IMR-90 (cell line): Measurements from ENCODE around the gene GLE1. TPM values are rescaled to one million over a fixed set of nuclear protein-coding genes. Genes with fewer than 3 reads are reported as not detected.

Experiments used
- ATAC-seq: fragments of 200-7000 bp; cut with Tn5 transposase; 2 replicates; pipeline ENCODE4 v1.9.1; 2020; ENCODE audit warnings: low read depth, mild to moderate bottlenecking, moderate library complexity
- BruUV-seq: library from RNA; stranded (reverse); fragments of 400-500 nt; replicated peaks from 2 replicates; lab custom pipeline; 2021; lab: Mats Ljungman, UMichigan
- CTCF ChIA-PET: fragments of 300-600 bp; formaldehyde crosslinking; extraction: SDS; loops from one replicate; lab custom pipeline; 2021; ENCODE audit warnings: antibody characterized with exemption; lab: Yijun Ruan, JAX
- POLR2A ChIA-PET: fragments of 300-600 bp; sonication (Branson Sonifier 250); formaldehyde crosslinking; loops from one replicate; lab custom pipeline; 2022; ENCODE audit warnings: antibody characterized with exemption; ENCODE audit not compliant: unreplicated experiment; lab: Charles Lee
- DNase-seq: peaks from one replicate; pipeline ENCODE4 v3.0.0; 2013
- H2AFZ ChIP-seq: replicated peaks from 2 replicates; pipeline ENCODE3; 2013; ENCODE audit warnings: low read length, mild to moderate bottlenecking; ENCODE audit not compliant: poor library complexity
- H2AK5ac ChIP-seq: 2 replicates; pipeline ENCODE4 v1.6.1; 2013; ENCODE audit warnings: low read depth, low read length, inconsistent platforms
- H2AK9ac ChIP-seq: replicated peaks from 2 replicates; pipeline ENCODE3; 2013; ENCODE audit warnings: mild to moderate bottlenecking, low read depth, low read length, moderate library complexity; ENCODE audit not compliant: poor library complexity
- H2BK120ac ChIP-seq: 2 replicates; pipeline ENCODE4 v1.6.1; 2013; ENCODE audit warnings: low read depth, low read length, inconsistent platforms
- H2BK15ac ChIP-seq: 3 replicates; pipeline ENCODE4 v1.6.1; 2013; ENCODE audit warnings: low read depth, low read length, inconsistent platforms
- H2BK20ac ChIP-seq: 2 replicates; pipeline ENCODE4 v1.6.1; 2013; ENCODE audit warnings: low read depth, mild to moderate bottlenecking, inconsistent platforms, low read length, moderate library complexity
- H2BK5ac ChIP-seq: 2 replicates; pipeline ENCODE4 v1.6.1; 2013; ENCODE audit warnings: mild to moderate bottlenecking, low read depth, low read length, inconsistent platforms; ENCODE audit not compliant: poor library complexity, severe bottlenecking
- H3K14ac ChIP-seq: replicated peaks from 2 replicates; pipeline ENCODE4 v1.6.1; 2013; ENCODE audit warnings: low read depth, low read length, inconsistent platforms
- H3K18ac ChIP-seq: 2 replicates; pipeline ENCODE4 v1.6.1; 2013; ENCODE audit warnings: low read depth, low read length, control low read depth
- H3K23ac ChIP-seq: 2 replicates; pipeline ENCODE4 v1.6.1; 2013; ENCODE audit warnings: low read depth, low read length, inconsistent platforms
- H3K27ac ChIP-seq: 2 replicates; pipeline ENCODE4 v1.5.1; 2013; ENCODE audit warnings: mild to moderate bottlenecking, control low read depth, low read length; ENCODE audit not compliant: insufficient read depth
- H3K27me3 ChIP-seq: 2 replicates; pipeline ENCODE4 v1.6.1; 2013; ENCODE audit warnings: low read length; ENCODE audit not compliant: control insufficient read depth, insufficient read depth
- H3K36me3 ChIP-seq: 2 replicates; pipeline ENCODE4 v1.6.1; 2013; ENCODE audit warnings: low read length, mixed read lengths; ENCODE audit not compliant: control insufficient read depth, insufficient read depth
- H3K4ac ChIP-seq: 2 replicates; pipeline ENCODE4 v1.6.1; 2013; ENCODE audit warnings: low read depth, low read length, inconsistent platforms
- H3K4me1 ChIP-seq: 2 replicates; pipeline ENCODE4 v1.6.1; 2013; ENCODE audit warnings: low read length, mixed read lengths; ENCODE audit not compliant: control insufficient read depth, insufficient read depth
- H3K4me2 ChIP-seq: 2 replicates; pipeline ENCODE4 v1.6.1; 2013; ENCODE audit warnings: low read depth, mild to moderate bottlenecking, control low read depth, low read length, moderate library complexity
- H3K4me3 ChIP-seq: 2 replicates; pipeline ENCODE4 v1.5.1; 2013; ENCODE audit warnings: low read depth, mild to moderate bottlenecking, control low read depth, low read length, moderate library complexity; ENCODE audit not compliant: insufficient read depth
- H3K56ac ChIP-seq: 2 replicates; pipeline ENCODE4 v1.6.1; 2013; ENCODE audit warnings: low read length, inconsistent platforms; ENCODE audit not compliant: insufficient read depth; ENCODE audit errors: extremely low read depth
- H3K79me1 ChIP-seq, 2 experiments: 2 replicates each; pipeline ENCODE4 v1.6.1; 2013; ENCODE audit warnings: low read length in 2 of 2, inconsistent platforms in 1 of 2, low read depth in 1 of 2
- H3K9ac ChIP-seq: 2 replicates; pipeline ENCODE4 v1.6.1; 2013; ENCODE audit warnings: low read depth, low read length, control low read depth
- H3K9me1 ChIP-seq: 2 replicates; pipeline ENCODE4 v1.6.1; 2013; ENCODE audit warnings: low read length, inconsistent platforms; ENCODE audit not compliant: insufficient read depth
- H3K9me3 ChIP-seq: 2 replicates; pipeline ENCODE4 v1.6.1; 2013; ENCODE audit warnings: low read length; ENCODE audit not compliant: control insufficient read depth, insufficient read depth
- H4K20me1 ChIP-seq: 2 replicates; pipeline ENCODE4 v1.6.1; 2013; ENCODE audit warnings: low read length, inconsistent platforms; ENCODE audit not compliant: insufficient read depth
- H4K5ac ChIP-seq: 2 replicates; pipeline ENCODE4 v1.6.1; 2013; ENCODE audit warnings: mild to moderate bottlenecking, low read depth, low read length, control low read depth
- H4K8ac ChIP-seq, 2 experiments: 2 replicates each; pipeline ENCODE4 v1.6.1; 2013; ENCODE audit warnings: low read depth in 2 of 2, low read length in 2 of 2, control low read depth in 1 of 2, inconsistent platforms in 1 of 2
- H4K91ac ChIP-seq: 2 replicates; pipeline ENCODE4 v1.6.1; 2013; ENCODE audit warnings: low read depth, low read length, inconsistent platforms; ENCODE audit not compliant: insufficient read depth
- BHLHE40 ChIP-seq: fragments of 150-350 bp; IDR thresholded peaks from 2 replicates; pipeline ENCODE4 v1.6.1; 2016; ENCODE audit warnings: mild to moderate bottlenecking, low read depth, low read length
- CHD1 ChIP-seq: IDR thresholded peaks from 2 replicates; pipeline ENCODE4 v1.6.1; 2012; ENCODE audit warnings: low read depth, low read length, improper control_type of control experiment
- FOS ChIP-seq: fragments of 150-350 bp; IDR thresholded peaks from 2 replicates; pipeline ENCODE4 v1.6.1; 2016; ENCODE audit warnings: low read depth, low read length
- MAZ ChIP-seq: IDR thresholded peaks from 2 replicates; pipeline ENCODE4 v1.6.1; 2012; ENCODE audit warnings: low read depth, mild to moderate bottlenecking, low read length, improper control_type of control experiment, moderate library complexity, borderline replicate concordance
- MXI1 ChIP-seq: IDR thresholded peaks from 2 replicates; pipeline ENCODE4 v1.6.1; 2012; ENCODE audit warnings: low read depth, mild to moderate bottlenecking, low read length, moderate library complexity, borderline replicate concordance
- RFX5 ChIP-seq: IDR thresholded peaks from 2 replicates; pipeline ENCODE4 v1.8.0; 2012; ENCODE audit warnings: low read depth, mild to moderate bottlenecking, low read length, moderate library complexity
- WGBS, 2 experiments: methylation state at CpG; one replicate each; pipeline versions ENCODE4 v1.1.5 to v1.1.7; 2013; ENCODE audit warnings: missing lambda C conversion rate in 2 of 2; ENCODE audit not compliant: insufficient read length in 1 of 2; ENCODE audit errors: extremely low coverage in 2 of 2; 5-methylcytosine and 5-hydroxymethylcytosine counted together
- dilution Hi-C: fragments of 300-500 bp; cut with HindIII; formaldehyde crosslinking; loops from one replicate; pipeline ENCODE4 v1.14.3; 2018; ENCODE audit warnings: low sequenced_read_pairs; ENCODE audit not compliant: unreplicated experiment
- in situ Hi-C: fragments of 300-500 bp; cut with MboI; formaldehyde crosslinking; loops from 3 replicates; pipeline ENCODE4 v1.14.3; 2019; ENCODE audit warnings: low sequenced_read_pairs, inconsistent platforms, mixed read lengths
- intact Hi-C: fragments of 100-400 bp; cut with micrococcal nuclease; formaldehyde crosslinking; loops from 2 replicates; pipeline ENCODE4 v1.10.0; 2022
- polyA plus RNA-seq, 3 experiments: library from polyadenylated mRNA; depleted of rRNA; stranded (reverse); fragments of >200 nt; gene quantifications; 2 replicates each; pipeline ENCODE4 v1.2.3, GENCODE V29; 2012; ENCODE audit warnings: low replicate concordance in 1 of 3
- total RNA-seq: library from RNA; depleted of rRNA; stranded (reverse); fragments of >200 nt; gene quantifications from 2 replicates; pipeline ENCODE4 v1.2.3, GENCODE V29; 2012
- TF ChIP-seq, protein P1 (sequence below): conservative IDR thresholded peaks from 2 replicates; pipeline ENCODE4 v1.5.1; 2012; ENCODE audit warnings: mild to moderate bottlenecking, low read depth, low read length, improper control_type of control experiment
- TF ChIP-seq, protein P2 (sequence below): fragments of 150-350 bp; IDR thresholded peaks from 2 replicates; pipeline ENCODE4 v1.6.1; 2016; ENCODE audit warnings: low read depth, mild to moderate bottlenecking, low read length, moderate library complexity, borderline replicate concordance

Gene GLE1
- total and polyA plus RNA-seq, 2 of the 4 experiments (the other 2 are of a cell fraction) = 14.3 to 39.4 TPM

DNA sequence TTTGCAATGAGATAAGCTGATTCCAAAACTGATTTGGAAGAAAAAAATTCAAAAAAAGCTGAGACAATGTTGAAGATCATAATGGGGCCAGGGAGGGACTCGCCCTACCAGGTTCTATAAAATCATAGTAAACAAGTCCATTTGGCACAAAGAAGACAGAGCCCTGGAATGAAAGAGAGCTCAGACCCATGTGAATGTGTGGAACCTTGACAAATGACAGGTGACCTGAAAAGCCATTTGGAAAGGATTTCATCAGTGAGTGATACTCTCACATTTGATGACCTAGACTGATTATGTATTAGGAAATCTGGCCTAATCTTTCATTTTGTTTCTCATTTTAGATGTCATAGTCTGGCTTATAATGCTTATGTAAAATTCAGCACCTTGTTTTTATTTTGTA, 74.7 kb downstream of the GLE1 start:
- TF ChIP-seq RFX5 (no peak), CHD1 (no peak), MAZ (no peak), BHLHE40 (no peak), FOS (no peak), MXI1 (no peak)
- TF ChIP-seq, protein P1, sequence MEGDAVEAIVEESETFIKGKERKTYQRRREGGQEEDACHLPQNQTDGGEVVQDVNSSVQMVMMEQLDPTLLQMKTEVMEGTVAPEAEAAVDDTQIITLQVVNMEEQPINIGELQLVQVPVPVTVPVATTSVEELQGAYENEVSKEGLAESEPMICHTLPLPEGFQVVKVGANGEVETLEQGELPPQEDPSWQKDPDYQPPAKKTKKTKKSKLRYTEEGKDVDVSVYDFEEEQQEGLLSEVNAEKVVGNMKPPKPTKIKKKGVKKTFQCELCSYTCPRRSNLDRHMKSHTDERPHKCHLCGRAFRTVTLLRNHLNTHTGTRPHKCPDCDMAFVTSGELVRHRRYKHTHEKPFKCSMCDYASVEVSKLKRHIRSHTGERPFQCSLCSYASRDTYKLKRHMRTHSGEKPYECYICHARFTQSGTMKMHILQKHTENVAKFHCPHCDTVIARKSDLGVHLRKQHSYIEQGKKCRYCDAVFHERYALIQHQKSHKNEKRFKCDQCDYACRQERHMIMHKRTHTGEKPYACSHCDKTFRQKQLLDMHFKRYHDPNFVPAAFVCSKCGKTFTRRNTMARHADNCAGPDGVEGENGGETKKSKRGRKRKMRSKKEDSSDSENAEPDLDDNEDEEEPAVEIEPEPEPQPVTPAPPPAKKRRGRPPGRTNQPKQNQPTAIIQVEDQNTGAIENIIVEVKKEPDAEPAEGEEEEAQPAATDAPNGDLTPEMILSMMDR = no peak
- TF ChIP-seq, protein P2, sequence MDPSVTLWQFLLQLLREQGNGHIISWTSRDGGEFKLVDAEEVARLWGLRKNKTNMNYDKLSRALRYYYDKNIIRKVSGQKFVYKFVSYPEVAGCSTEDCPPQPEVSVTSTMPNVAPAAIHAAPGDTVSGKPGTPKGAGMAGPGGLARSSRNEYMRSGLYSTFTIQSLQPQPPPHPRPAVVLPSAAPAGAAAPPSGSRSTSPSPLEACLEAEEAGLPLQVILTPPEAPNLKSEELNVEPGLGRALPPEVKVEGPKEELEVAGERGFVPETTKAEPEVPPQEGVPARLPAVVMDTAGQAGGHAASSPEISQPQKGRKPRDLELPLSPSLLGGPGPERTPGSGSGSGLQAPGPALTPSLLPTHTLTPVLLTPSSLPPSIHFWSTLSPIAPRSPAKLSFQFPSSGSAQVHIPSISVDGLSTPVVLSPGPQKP = no peak
- ATAC-seq = no peak
- Histone ChIP-seq H3K27ac (no peak overlapping the region), H3K36me3 (peaks cover 79% of the 10 kb centered on the region), H3K4me2 (no peak overlapping the region), H3K4ac (no peak overlapping the region), H2BK15ac (no peak overlapping the region), H2AFZ (no peak overlapping the region), H3K4me3 (no peak overlapping the region), H4K5ac (no peak overlapping the region), H3K9me3 (no peaks in the 10 kb centered on the region), H3K23ac (no peak overlapping the region), H3K56ac (no peak overlapping the region), H4K8ac (no peak overlapping the region), H3K4me1 (no peaks in the 10 kb centered on the region), H3K27me3 (no peaks in the 10 kb centered on the region), H2BK5ac (no peak overlapping the region), H2AK9ac (no peak overlapping the region), H4K20me1 (peaks cover 6% of the 10 kb centered on the region; the same call in 1 of the 2 replicates), H3K9me1 (peaks cover 8% of the 10 kb centered on the region; the same call in 1 of the 2 replicates), H2AK5ac (no peak overlapping the region), H2BK120ac (no peak overlapping the region), H3K79me1 (peaks cover 25 to 27% of the 10 kb centered on the region in 2 experiments), H3K18ac (no peak overlapping the region), H2BK20ac (no peak overlapping the region), H4K91ac (no peak overlapping the region), H3K14ac (no peak overlapping the region), H3K9ac (no peak overlapping the region)
- no peak for DNase-seq
- ChIA-PET CTCF (interaction anchor here (1.2 kb wide), 1 partner anchor 18 kb away, joined by 3 read pairs; no protein-coding TSS in a partner anchor), POLR2A (no interaction called here)
- intact Hi-C loops (loop anchor here (5.0 to 10.0 kb wide), 2 partner anchors 33 to 116 kb away; no protein-coding TSS in a partner anchor), dilution Hi-C loops (no loop called here), in situ Hi-C loops (no loop called here)
- WGBS, 2 experiments = no CpG with 5 or more reads among the region's 1 CpG
- no TSS peak for BruUV-seq
